H9 (cell line): ENCODE measurements around the gene CLDN2. TPM values are rescaled to one million over a fixed set of nuclear protein-coding genes. Genes with fewer than 3 reads are reported as not detected.

ENCODE experiments used
- DNase-seq: peaks from one replicate; pipeline ENCODE4 v3.0.0-alpha.2; 2017
- H2AFZ ChIP-seq: one replicate; pipeline ENCODE4 v1.6.1; 2013; ENCODE audit warnings: mild to moderate bottlenecking, low read length, control low read depth, moderate library complexity
- H2AK5ac ChIP-seq: 2 replicates; pipeline ENCODE4 v1.6.1; 2013; ENCODE audit warnings: low read length, control low read depth, mixed read lengths; ENCODE audit not compliant: insufficient read length
- H2BK120ac ChIP-seq: one replicate; pipeline ENCODE4 v1.6.1; 2013; ENCODE audit warnings: low read depth, mild to moderate bottlenecking, low read length, control low read depth, inconsistent platforms; ENCODE audit not compliant: poor library complexity, severe bottlenecking
- H2BK12ac ChIP-seq: 2 replicates; pipeline ENCODE4 v1.6.1; 2013; ENCODE audit warnings: low read length, control low read depth, mixed read lengths, low read depth; ENCODE audit not compliant: insufficient read length
- H2BK15ac ChIP-seq: 2 replicates; pipeline ENCODE4 v1.6.1; 2013; ENCODE audit warnings: low read depth, low read length, control low read depth
- H2BK20ac ChIP-seq: one replicate; pipeline ENCODE4 v1.6.1; 2013; ENCODE audit warnings: low read depth, mild to moderate bottlenecking, low read length, control low read depth, inconsistent platforms; ENCODE audit not compliant: poor library complexity, severe bottlenecking
- H2BK5ac ChIP-seq: 2 replicates; pipeline ENCODE4 v1.6.1; 2013; ENCODE audit warnings: low read length, control low read depth, mixed read lengths; ENCODE audit not compliant: insufficient read length
- H3K14ac ChIP-seq: 2 replicates; pipeline ENCODE4 v1.6.1; 2013; ENCODE audit warnings: low read length, control low read depth; ENCODE audit not compliant: insufficient read depth
- H3K18ac ChIP-seq: 2 replicates; pipeline ENCODE4 v1.6.1; 2013; ENCODE audit warnings: low read depth, mild to moderate bottlenecking, mixed read lengths, low read length, control low read depth; ENCODE audit not compliant: insufficient read length
- H3K23ac ChIP-seq: 2 replicates; pipeline ENCODE4 v1.6.1; 2013; ENCODE audit warnings: low read length, control low read depth, mixed read lengths, low read depth; ENCODE audit not compliant: insufficient read length
- H3K23me2 ChIP-seq: 2 replicates; pipeline ENCODE4 v1.6.1; 2013; ENCODE audit warnings: low read depth, mild to moderate bottlenecking, mixed read lengths, low read length, control low read depth; ENCODE audit not compliant: insufficient read length, poor library complexity, severe bottlenecking
- H3K27ac ChIP-seq: 2 replicates; pipeline ENCODE4 v1.5.1; 2013; ENCODE audit warnings: low read length, control low read depth, mixed read lengths, low read depth; ENCODE audit not compliant: insufficient read length
- H3K27me3 ChIP-seq: 2 replicates; pipeline ENCODE4 v1.6.1; 2013; ENCODE audit warnings: low read length, control low read depth, inconsistent platforms; ENCODE audit not compliant: insufficient read depth
- H3K4ac ChIP-seq: 2 replicates; pipeline ENCODE4 v1.6.1; 2013; ENCODE audit warnings: low read depth, mild to moderate bottlenecking, control low read depth, inconsistent platforms, low read length, moderate library complexity
- H3K4me1 ChIP-seq: 2 replicates; pipeline ENCODE4 v1.6.1; 2013; ENCODE audit warnings: low read length, control low read depth, inconsistent platforms; ENCODE audit not compliant: insufficient read depth
- H3K4me2 ChIP-seq: 2 replicates; pipeline ENCODE4 v1.6.1; 2013; ENCODE audit warnings: low read length, control low read depth, mixed read lengths; ENCODE audit not compliant: insufficient read length, insufficient read depth
- H3K56ac ChIP-seq: 2 replicates; pipeline ENCODE4 v1.6.1; 2013; ENCODE audit warnings: low read depth, mild to moderate bottlenecking, mixed read lengths, low read length, control low read depth; ENCODE audit not compliant: insufficient read length
- H3K79me1 ChIP-seq: 2 replicates; pipeline ENCODE4 v1.6.1; 2013; ENCODE audit warnings: low read depth, mild to moderate bottlenecking, moderate library complexity, low read length, control low read depth, inconsistent platforms; ENCODE audit not compliant: insufficient read depth, poor library complexity, severe bottlenecking
- H3K79me2 ChIP-seq: 2 replicates; pipeline ENCODE4 v1.6.1; 2013; ENCODE audit warnings: low read length, control low read depth, inconsistent platforms; ENCODE audit not compliant: insufficient read depth
- H3K9ac ChIP-seq: 2 replicates; pipeline ENCODE4 v1.6.1; 2013; ENCODE audit warnings: low read length, control low read depth, mixed read lengths; ENCODE audit not compliant: insufficient read length; ENCODE audit errors: extremely low read depth
- H3K9me3 ChIP-seq: one replicate; pipeline ENCODE4 v1.6.1; 2013; ENCODE audit warnings: low read depth, low read length, inconsistent platforms; ENCODE audit not compliant: control insufficient read depth
- H3T11ph ChIP-seq: one replicate; pipeline ENCODE4 v1.6.1; 2013; ENCODE audit warnings: mild to moderate bottlenecking, low read length, control low read depth, inconsistent platforms
- H4K20me1 ChIP-seq: one replicate; pipeline ENCODE4 v1.6.1; 2013; ENCODE audit not compliant: control insufficient read depth, insufficient read length, insufficient read depth
- H4K5ac ChIP-seq: 2 replicates; pipeline ENCODE4 v1.6.1; 2013; ENCODE audit warnings: low read depth, mild to moderate bottlenecking, mixed read lengths, low read length, control low read depth; ENCODE audit not compliant: insufficient read length
- H4K8ac ChIP-seq: replicated peaks from 2 replicates; pipeline ENCODE4 v1.6.1; 2013; ENCODE audit warnings: low read length, control low read depth, mixed read lengths, low read depth; ENCODE audit not compliant: insufficient read length
- H4K91ac ChIP-seq: 2 replicates; pipeline ENCODE4 v1.6.1; 2013; ENCODE audit warnings: low read depth, mild to moderate bottlenecking, moderate library complexity, mixed read lengths, low read length, control low read depth; ENCODE audit not compliant: insufficient read length
- H3K27ac Mint-ChIP-seq, 3 experiments: 2 replicates in 2 of 3; 3 replicates in 1 of 3; pipeline ENCODE4 v1.8.0; 2020 to 2021; ENCODE audit warnings: mixed read lengths in 3 of 3, mild to moderate bottlenecking in 1 of 3, moderate library complexity in 1 of 3
- H3K27me3 Mint-ChIP-seq: 2 replicates; pipeline ENCODE4 v1.8.0; 2021; ENCODE audit warnings: low read depth, mild to moderate bottlenecking, moderate library complexity, mixed read lengths
- H3K36me3 Mint-ChIP-seq, 3 experiments: 2 replicates in 2 of 3; 3 replicates in 1 of 3; pipeline ENCODE4 v1.8.0; 2020 to 2021; ENCODE audit warnings: low read depth in 3 of 3, mixed read lengths in 3 of 3; ENCODE audit not compliant: insufficient read depth in 1 of 3
- H3K4me1 Mint-ChIP-seq, 2 experiments: 2 replicates each; pipeline ENCODE4 v1.8.0; 2020; ENCODE audit warnings: mixed read lengths in 2 of 2
- H3K4me3 Mint-ChIP-seq, 2 experiments: 2 replicates in 1 of 2; 3 replicates in 1 of 2; pipeline ENCODE4 v1.8.0; 2020 to 2021; ENCODE audit warnings: mild to moderate bottlenecking in 2 of 2, mixed read lengths in 2 of 2, moderate library complexity in 1 of 2
- H3K9me3 Mint-ChIP-seq, 2 experiments: 2 replicates in 1 of 2; 3 replicates in 1 of 2; pipeline ENCODE4 v1.8.0; 2020; ENCODE audit warnings: mild to moderate bottlenecking in 2 of 2, mixed read lengths in 2 of 2, moderate library complexity in 1 of 2
- WGBS: extraction: QIAGEN DNeasy Blood & Tissue Kit; methylation state at CpG from one replicate; pipeline ENCODE4 v1.1.7; 2013; ENCODE audit warnings: missing lambda C conversion rate, low lambda C conversion rate, mixed read lengths; ENCODE audit not compliant: insufficient read length; ENCODE audit errors: extremely low coverage; 5-methylcytosine and 5-hydroxymethylcytosine counted together
- total RNA-seq: library from RNA; stranded (reverse); gene quantifications from 2 replicates; pipeline ENCODE4 v1.2.1, GENCODE V29; 2021
- TF ChIP-seq, protein P1 (sequence below): fragments of 200-600 bp; sonication (generic); conservative IDR thresholded peaks from 3 replicates; pipeline ENCODE4 v1.8.0; 2021; ENCODE audit warnings: antibody characterized with exemption, mild to moderate bottlenecking

The CLDN2 gene
- total RNA-seq, 1 experiment from 2014 or later, result not detected

DNA sequence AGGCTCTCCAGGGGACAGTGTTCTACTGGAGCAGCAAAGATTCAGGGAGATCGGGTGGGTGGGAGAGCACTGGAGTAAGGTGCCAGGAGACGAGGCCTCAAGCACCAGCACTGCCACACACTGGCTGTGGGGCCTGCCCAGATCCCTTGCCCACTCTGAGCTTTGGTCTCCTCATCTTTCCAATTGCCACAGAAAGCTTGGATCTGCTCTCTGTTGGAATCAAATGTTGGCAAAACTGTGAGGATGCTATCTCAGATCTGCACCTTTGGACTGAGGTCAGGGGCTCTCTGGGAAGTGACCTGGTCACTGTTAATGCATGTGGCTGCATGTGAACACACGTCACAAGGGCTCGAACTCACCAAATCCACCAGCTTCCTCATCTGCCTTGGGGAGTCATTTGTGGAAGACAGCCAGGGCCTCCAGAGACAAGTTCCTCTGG, 18.4 kb upstream of the CLDN2 start:
- no peak overlapping the region for H2BK20ac ChIP-seq
- no peaks in the 10 kb centered on the region; a peak in 1 of 7 replicates for H3K36me3 Mint-ChIP-seq
- H3K79me1 ChIP-seq, result no peaks in the 10 kb centered on the region
- H3K4ac ChIP-seq, result no peak overlapping the region
- TF ChIP-seq, protein P1, sequence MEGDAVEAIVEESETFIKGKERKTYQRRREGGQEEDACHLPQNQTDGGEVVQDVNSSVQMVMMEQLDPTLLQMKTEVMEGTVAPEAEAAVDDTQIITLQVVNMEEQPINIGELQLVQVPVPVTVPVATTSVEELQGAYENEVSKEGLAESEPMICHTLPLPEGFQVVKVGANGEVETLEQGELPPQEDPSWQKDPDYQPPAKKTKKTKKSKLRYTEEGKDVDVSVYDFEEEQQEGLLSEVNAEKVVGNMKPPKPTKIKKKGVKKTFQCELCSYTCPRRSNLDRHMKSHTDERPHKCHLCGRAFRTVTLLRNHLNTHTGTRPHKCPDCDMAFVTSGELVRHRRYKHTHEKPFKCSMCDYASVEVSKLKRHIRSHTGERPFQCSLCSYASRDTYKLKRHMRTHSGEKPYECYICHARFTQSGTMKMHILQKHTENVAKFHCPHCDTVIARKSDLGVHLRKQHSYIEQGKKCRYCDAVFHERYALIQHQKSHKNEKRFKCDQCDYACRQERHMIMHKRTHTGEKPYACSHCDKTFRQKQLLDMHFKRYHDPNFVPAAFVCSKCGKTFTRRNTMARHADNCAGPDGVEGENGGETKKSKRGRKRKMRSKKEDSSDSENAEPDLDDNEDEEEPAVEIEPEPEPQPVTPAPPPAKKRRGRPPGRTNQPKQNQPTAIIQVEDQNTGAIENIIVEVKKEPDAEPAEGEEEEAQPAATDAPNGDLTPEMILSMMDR, result no peak
- no peaks in the 10 kb centered on the region for H3K4me1 ChIP-seq
- no peak overlapping the region for H3K56ac ChIP-seq
- H3K27me3 ChIP-seq, result no peaks in the 10 kb centered on the region
- H3K4me3 Mint-ChIP-seq, result no peak overlapping the region
- H3K9me3 Mint-ChIP-seq, result peaks cover 0 to 58% of the 10 kb centered on the region in 2 experiments; a peak in 2 of 5 replicates
- no peaks in the 10 kb centered on the region for H3K23me2 ChIP-seq
- no peaks in the 10 kb centered on the region for H3K79me2 ChIP-seq
- no peak overlapping the region for H3K27ac ChIP-seq
- no peak overlapping the region for H3K27ac Mint-ChIP-seq
- H2AFZ ChIP-seq, result no peak overlapping the region
- no peak overlapping the region for H3K18ac ChIP-seq
- no peak overlapping the region for H2AK5ac ChIP-seq
- no peak overlapping the region for H2BK12ac ChIP-seq
- no peak overlapping the region for H4K5ac ChIP-seq
- H3K4me2 ChIP-seq, result no peak overlapping the region
- DNase-seq, result no peak
- H3K4me1 Mint-ChIP-seq, result peaks cover 9 to 10% of the 10 kb centered on the region in 2 experiments
- no peak overlapping the region for H3K14ac ChIP-seq
- no peak overlapping the region for H2BK120ac ChIP-seq
- no peak overlapping the region for H3T11ph ChIP-seq
- H4K8ac ChIP-seq, result no peak overlapping the region
- no peaks in the 10 kb centered on the region for H3K9me3 ChIP-seq
- H2BK15ac ChIP-seq, result no peak overlapping the region
- no peak overlapping the region for H4K91ac ChIP-seq
- H4K20me1 ChIP-seq, result no peaks in the 10 kb centered on the region
- no peak overlapping the region for H3K9ac ChIP-seq
- H3K27me3 Mint-ChIP-seq, result no peaks in the 10 kb centered on the region
- WGBS, result no CpG with 5 or more reads among the region's 4 CpGs
- no peak overlapping the region for H3K23ac ChIP-seq
- no peak overlapping the region for H2BK5ac ChIP-seq
